H1 (cell line): Measurements from ENCODE around the gene WEE2. TPM values are rescaled to one million over a fixed set of nuclear protein-coding genes. Genes with fewer than 3 reads are reported as not detected.

Experiments
- CTCF ChIA-PET: fragments of 300-600 bp; sonication (Branson Sonifier 250); formaldehyde crosslinking; loops from one replicate; lab custom pipeline; 2021; ENCODE audit not compliant: partially characterized antibody; lab: Charles Lee
- POLR2A ChIA-PET: fragments of 300-600 bp; sonication (Branson Sonifier 250); formaldehyde crosslinking; loops from one replicate; lab custom pipeline; 2021; ENCODE audit warnings: inconsistent platforms; ENCODE audit not compliant: partially characterized antibody; lab: Charles Lee
- DNase-seq, 2 experiments: peaks; one replicate each; pipeline versions ENCODE4 v3.0.0 to v3.0.0-alpha.2; 2010 to 2022; ENCODE audit warnings: low spot score in 2 of 2, low read depth in 1 of 2, mixed read lengths in 1 of 2
- FAIRE-seq: peaks from 2 replicates; lab custom pipeline; 2011; peaks lifted over from hg19 to GRCh38; lab: Jason Lieb, UNC
- H2AFZ ChIP-seq: 2 replicates; pipeline ENCODE4 v1.8.1; 2012; ENCODE audit warnings: low read length, inconsistent platforms
- H2AK5ac ChIP-seq: 2 replicates; pipeline ENCODE4 v1.6.1; 2013; ENCODE audit warnings: low read depth, low read length
- H2BK120ac ChIP-seq: replicated peaks from 2 replicates; pipeline ENCODE3; 2013; ENCODE audit warnings: low read depth, low read length, inconsistent platforms
- H2BK12ac ChIP-seq: 2 replicates; pipeline ENCODE4 v1.6.1; 2013; ENCODE audit warnings: low read depth, low read length
- H2BK15ac ChIP-seq: 2 replicates; pipeline ENCODE4 v1.6.1; 2013; ENCODE audit warnings: low read length
- H2BK20ac ChIP-seq: 2 replicates; pipeline ENCODE4 v1.6.1; 2013; ENCODE audit warnings: low read length
- H2BK5ac ChIP-seq: 2 replicates; pipeline ENCODE4 v1.6.1; 2013; ENCODE audit warnings: low read depth, low read length
- H3K14ac ChIP-seq: 2 replicates; pipeline ENCODE4 v1.6.1; 2013; ENCODE audit warnings: inconsistent platforms; ENCODE audit not compliant: insufficient read length
- H3K18ac ChIP-seq: 2 replicates; pipeline ENCODE4 v1.6.1; 2013; ENCODE audit warnings: low read length; ENCODE audit errors: extremely low read depth
- H3K23ac ChIP-seq: 2 replicates; pipeline ENCODE4 v1.6.1; 2013; ENCODE audit warnings: inconsistent platforms; ENCODE audit not compliant: insufficient read length
- H3K23me2 ChIP-seq: 2 replicates; pipeline ENCODE4 v1.6.1; 2013; ENCODE audit warnings: low read depth, low read length
- H3K27ac ChIP-seq: 2 replicates; pipeline ENCODE4 v1.6.1; 2011; ENCODE audit warnings: low read depth, low read length, inconsistent platforms
- H3K27me3 ChIP-seq, 4 experiments: replicated peaks in 1 of 4; 1 replicate in 1 of 4; 2 replicates in 3 of 4; pipeline versions ENCODE4 v1.6.1 to v1.8.1; 2011 to 2013; ENCODE audit warnings: low read length in 3 of 4, mild to moderate bottlenecking in 3 of 4, inconsistent platforms in 2 of 4, mixed read lengths in 2 of 4, moderate library complexity in 1 of 4; ENCODE audit not compliant: control insufficient read depth in 3 of 4, insufficient read depth in 3 of 4; ENCODE audit errors: extremely low read depth in 1 of 4
- H3K36me3 ChIP-seq, 4 experiments: 2 replicates each; pipeline versions ENCODE4 v1.6.1 to v1.8.1; 2011 to 2013; ENCODE audit warnings: mild to moderate bottlenecking in 4 of 4, low read length in 3 of 4, moderate library complexity in 2 of 4, control low read depth in 1 of 4, inconsistent platforms in 1 of 4; ENCODE audit not compliant: insufficient read depth in 4 of 4, control insufficient read depth in 2 of 4
- H3K4ac ChIP-seq: replicated peaks from 2 replicates; pipeline ENCODE3; 2013; ENCODE audit warnings: low read length, low read depth, mixed read lengths, inconsistent platforms; ENCODE audit not compliant: insufficient read length
- H3K4me1 ChIP-seq, 4 experiments: replicated peaks in 1 of 4; 1 replicate in 1 of 4; 2 replicates in 3 of 4; pipeline versions ENCODE4 v1.6.1 to v1.8.1; 2011 to 2013; ENCODE audit warnings: low read length in 3 of 4, inconsistent platforms in 2 of 4, mixed read lengths in 1 of 4; ENCODE audit not compliant: insufficient read depth in 4 of 4, control insufficient read depth in 3 of 4
- H3K4me2 ChIP-seq, 2 experiments: 2 replicates each; pipeline versions ENCODE4 v1.6.1 to v1.8.1; 2011 to 2013; ENCODE audit warnings: low read depth in 2 of 2, low read length in 2 of 2, control low read depth in 1 of 2, inconsistent platforms in 1 of 2, mild to moderate bottlenecking in 1 of 2; ENCODE audit not compliant: insufficient read depth in 1 of 2
- H3K4me3 ChIP-seq, 4 experiments: fragments of 200-600, 300-600 bp in 1 of 4; sonication (generic), shearing (Covaris generic), sonication (Bioruptor Twin) in 1 of 4; 2 replicates each; pipeline versions ENCODE4 v1.5.1 to v1.8.1; 2011 to 2016; ENCODE audit warnings: low read length in 4 of 4, low read depth in 3 of 4, control low read depth in 2 of 4, inconsistent platforms in 2 of 4, mild to moderate bottlenecking in 2 of 4, mixed read lengths in 1 of 4, moderate library complexity in 1 of 4; ENCODE audit not compliant: insufficient read depth in 2 of 4; ENCODE audit errors: extremely low read depth in 1 of 4
- H3K56ac ChIP-seq: replicated peaks from 2 replicates; pipeline ENCODE3; 2013; ENCODE audit warnings: low read depth, mild to moderate bottlenecking, mixed read lengths, low read length, inconsistent platforms; ENCODE audit not compliant: insufficient read length
- H3K79me1 ChIP-seq: 2 replicates; pipeline ENCODE4 v1.6.1; 2013; ENCODE audit warnings: low read depth, low read length, control low read depth
- H3K79me2 ChIP-seq, 2 experiments: 2 replicates each; pipeline versions ENCODE4 v1.6.1 to v1.8.1; 2012 to 2013; ENCODE audit warnings: low read length in 2 of 2, mild to moderate bottlenecking in 2 of 2, inconsistent platforms in 1 of 2; ENCODE audit not compliant: insufficient read depth in 2 of 2, control insufficient read depth in 1 of 2
- H3K9ac ChIP-seq, 4 experiments: replicated peaks in 1 of 4; 1 replicate in 1 of 4; 2 replicates in 3 of 4; pipeline versions ENCODE4 v1.6.1 to v1.8.1; 2011 to 2013; ENCODE audit warnings: low read depth in 3 of 4, low read length in 3 of 4, control low read depth in 2 of 4, mild to moderate bottlenecking in 2 of 4, moderate library complexity in 2 of 4, inconsistent platforms in 1 of 4; ENCODE audit errors: extremely low read depth in 1 of 4
- H3K9me3 ChIP-seq, 2 experiments: 2 replicates each; pipeline versions ENCODE4 v1.6.1 to v1.8.1; 2012 to 2013; ENCODE audit warnings: mild to moderate bottlenecking in 2 of 2, moderate library complexity in 2 of 2, control low read depth in 1 of 2, inconsistent platforms in 1 of 2, low read depth in 1 of 2, low read length in 1 of 2, mixed read lengths in 1 of 2; ENCODE audit not compliant: insufficient read depth in 2 of 2
- H4K20me1 ChIP-seq, 2 experiments: replicated peaks in 1 of 2; 2 replicates each; pipeline versions ENCODE3 to v1.8.1; 2011 to 2013; ENCODE audit warnings: inconsistent platforms in 2 of 2, low read length in 2 of 2, mild to moderate bottlenecking in 1 of 2; ENCODE audit not compliant: insufficient read depth in 2 of 2, control insufficient read depth in 1 of 2
- H4K5ac ChIP-seq: 2 replicates; pipeline ENCODE4 v1.6.1; 2013; ENCODE audit warnings: low read length, low read depth, mixed read lengths, inconsistent platforms; ENCODE audit not compliant: insufficient read length
- H4K8ac ChIP-seq: 2 replicates; pipeline ENCODE4 v1.8.0; 2013; ENCODE audit warnings: mild to moderate bottlenecking, moderate library complexity, low read length, inconsistent platforms; ENCODE audit not compliant: insufficient read depth; ENCODE audit errors: extremely low read depth
- H4K91ac ChIP-seq: replicated peaks from 2 replicates; pipeline ENCODE3; 2013; ENCODE audit warnings: low read length, mixed read lengths, inconsistent platforms; ENCODE audit not compliant: insufficient read length
- EP300 ChIP-seq, 2 experiments: IDR thresholded peaks; 1 replicate in 1 of 2; 2 replicates in 1 of 2; pipeline ENCODE4 v1.6.1; 2011 to 2012; ENCODE audit warnings: low read depth in 2 of 2, low read length in 2 of 2, mild to moderate bottlenecking in 2 of 2, borderline replicate concordance in 1 of 2, inconsistent platforms in 1 of 2, moderate library complexity in 1 of 2
- WGBS, 2 experiments: shearing (Covaris generic) in 1 of 2; methylation state at CpG; one replicate each; pipeline versions ENCODE4 v1.1.6 to v1.1.7; 2013 to 2015; ENCODE audit warnings: low lambda C conversion rate in 2 of 2, mixed read lengths in 2 of 2, inconsistent platforms in 1 of 2, low coverage in 1 of 2, missing lambda C conversion rate in 1 of 2; ENCODE audit not compliant: insufficient replicate concordance in 2 of 2, insufficient coverage in 1 of 2, insufficient read length in 1 of 2; ENCODE audit errors: extremely low coverage in 1 of 2, missing lambda C conversion rate in 1 of 2; 5-methylcytosine and 5-hydroxymethylcytosine counted together
- polyA plus RNA-seq, 7 experiments: library from polyadenylated mRNA; depleted of rRNA in 3 of 7; stranded (reverse) in 5 of 7; unstranded in 2 of 7; fragments of >200 nt in 5 of 7; fragments of 200-250 nt in 2 of 7; gene quantifications; 1 replicate in 5 of 7; 2 replicates in 1 of 7; 4 replicates in 1 of 7; pipeline versions ENCODE4 v1.2.1 to v1.2.3, GENCODE V29; 2011 to 2013; ENCODE audit warnings: missing spikeins in 2 of 7, mixed read lengths in 2 of 7
- total RNA-seq: library from RNA; stranded (reverse); fragmentation: NEBNext Ultra II Directional; extraction: Animal tissue kit (Norgen Biotek cat#: 25700); gene quantifications from 2 replicates; pipeline ENCODE4 v1.2.1, GENCODE V29; 2021
- TF ChIP-seq, protein P1 (sequence below): IDR thresholded peaks from 2 replicates; pipeline ENCODE4 v1.6.1; 2012; ENCODE audit warnings: inconsistent platforms

Gene WEE2
- total and polyA plus RNA-seq, 2 of the 8 experiments (the other 6 are each of a cell fraction or from before 2014, with no cell fraction given): 0.02 TPM; not detected in 1

DNA sequence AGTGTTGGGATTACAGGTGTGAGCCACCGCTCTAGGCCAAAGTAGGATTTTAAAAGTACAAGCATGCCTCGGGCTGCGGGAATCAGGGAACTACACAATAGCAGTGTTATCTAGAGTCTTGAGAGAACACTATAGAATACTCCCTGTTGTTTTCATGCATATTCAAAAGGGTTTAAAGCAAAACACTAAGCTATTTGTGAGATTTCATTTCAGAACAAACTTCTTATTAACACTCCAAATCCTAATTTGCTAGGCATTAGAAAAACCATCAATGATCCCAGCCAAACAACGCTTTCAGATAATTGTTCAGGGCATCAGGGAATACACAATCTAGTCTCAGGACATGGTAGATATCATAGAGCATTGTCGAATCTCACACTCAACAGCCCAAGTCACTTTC lies 20.1 kb upstream of the WEE2 start:
- FAIRE-seq: no peak

More for the DNA sequence above, 20.1 kb upstream of the WEE2 start:
- Histone ChIP-seq H3K4ac (no peak overlapping the region), H2BK120ac (no peak overlapping the region), H2BK12ac (no peak overlapping the region), H3K4me2 (no peak overlapping the region), H2BK20ac (no peak overlapping the region), H4K8ac (no peak overlapping the region), H3K36me3 (peaks cover 2 to 11% (median 8%) of the 10 kb centered on the region in 4 experiments; a peak in 5 of 8 replicates), H3K4me1 (peaks cover 0 to 9% (median 4%) of the 10 kb centered on the region in 4 experiments; a peak in 3 of 7 replicates), H4K20me1 (peaks cover 0 to 5% of the 10 kb centered on the region in 2 experiments), H3K79me1 (no peaks in the 10 kb centered on the region; the same call in 1 of the 2 replicates)
- DNase-seq: no peak
- CTCF ChIA-PET: interaction anchor here (1.0 to 8.5 kb wide), 5 partner anchors 8 to 411 kb away, joined by 3 to 62 read pairs (median 4); partner anchors contain the start of gene SSBP1
- no peak for TF ChIP-seq EP300 (IDR thresholded peaks at IDR 0.05; ENCODE audit: borderline replicate concordance in 1 of 2, low read depth in 2 of 2, low read length in 2 of 2)
- TF ChIP-seq, protein P1, sequence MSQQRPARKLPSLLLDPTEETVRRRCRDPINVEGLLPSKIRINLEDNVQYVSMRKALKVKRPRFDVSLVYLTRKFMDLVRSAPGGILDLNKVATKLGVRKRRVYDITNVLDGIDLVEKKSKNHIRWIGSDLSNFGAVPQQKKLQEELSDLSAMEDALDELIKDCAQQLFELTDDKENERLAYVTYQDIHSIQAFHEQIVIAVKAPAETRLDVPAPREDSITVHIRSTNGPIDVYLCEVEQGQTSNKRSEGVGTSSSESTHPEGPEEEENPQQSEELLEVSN: no peak
- TF ChIP-seq, all 59 proteins: peak for 0
- no peak overlapping the region for H3K14ac ChIP-seq
- 95% methylated on average over 5 of the region's 5 CpGs; no CpG with 5 or more reads in 1 of the 2 experiments for WGBS, 2 experiments
- H3K79me2 ChIP-seq: peaks cover 0 to 28% of the 10 kb centered on the region in 2 experiments; a peak in 2 of 4 replicates
- POLR2A ChIA-PET: interaction anchor here (0.7 to 1.2 kb wide), 2 partner anchors 13 to 73 kb away, joined by 3 read pairs; no protein-coding TSS in a partner anchor
- H2AFZ ChIP-seq: no peak overlapping the region
- H2AK5ac ChIP-seq: no peak overlapping the region
- no peak overlapping the region for H4K5ac ChIP-seq
- no peak overlapping the region for H2BK5ac ChIP-seq
- no peak overlapping the region for H3K9ac ChIP-seq
- no peak overlapping the region for H3K18ac ChIP-seq
- H4K91ac ChIP-seq: no peak overlapping the region
- H3K9me3 ChIP-seq: no peaks in the 10 kb centered on the region
- no peak overlapping the region for H3K23ac ChIP-seq
- H3K27ac ChIP-seq: no peak overlapping the region
- no peak overlapping the region for H2BK15ac ChIP-seq
- H3K4me3 ChIP-seq: no peak overlapping the region
- no peaks in the 10 kb centered on the region for H3K27me3 ChIP-seq
- no peak overlapping the region for H3K56ac ChIP-seq
- no peaks in the 10 kb centered on the region for H3K23me2 ChIP-seq
